Measurements from ENCODE around the gene CREB1. TPM values are rescaled to one million over a fixed set of nuclear protein-coding genes. Genes with fewer than 3 reads are reported as not detected.

The CREB1 gene
- total RNA-seq, 1 donor from 2014 or later = 27.3 TPM

GRCh38 chr2:207497596-207497995 lies 32.2 kb upstream of the CREB1 start:
- TF ChIP-seq POLR2AphosphoS5 (IDR thresholded peaks at IDR 0.05; ENCODE audit: insufficient read depth in 1 of 2, low read depth in 1 of 2) (no peak), CTCF (IDR thresholded peaks at IDR 0.05) (no peak), POLR2A (IDR thresholded peaks at IDR 0.05) (no peak)

GRCh38 chr2:207498427-207498826 lies 31.3 kb upstream of the CREB1 start:
- Histone ChIP-seq H3K4me1 (no peaks in the 10 kb centered on the region), H3K27me3 (no peaks in the 10 kb centered on the region), H3K36me3 (no peaks in the 10 kb centered on the region), H3K9me3 (no peaks in the 10 kb centered on the region), H3K4me3 (no peak overlapping the region), H3K27ac (no peak overlapping the region)
- TF ChIP-seq CTCF (IDR thresholded peaks at IDR 0.05) (no peak), POLR2AphosphoS5 (IDR thresholded peaks at IDR 0.05; ENCODE audit: insufficient read depth in 1 of 2, low read depth in 1 of 2) (no peak), POLR2A (IDR thresholded peaks at IDR 0.05) (no peak)
- intact Hi-C loops (cut with DNase I) = no loop called here
- no peak for DNase-seq (ENCODE audit: extremely low spot score in 2 of 2)

More at GRCh38 chr2:207497596-207497995, 32.2 kb upstream of the CREB1 start:
- H3K4me3 ChIP-seq = no peak overlapping the region
- no peak for DNase-seq (ENCODE audit: extremely low spot score in 2 of 2)
- H3K27ac ChIP-seq = no peak overlapping the region
- no peaks in the 10 kb centered on the region for H3K36me3 ChIP-seq
- no peaks in the 10 kb centered on the region for H3K27me3 ChIP-seq
- intact Hi-C loops (cut with DNase I) = no loop called here
- H3K9me3 ChIP-seq = no peaks in the 10 kb centered on the region
- no peaks in the 10 kb centered on the region for H3K4me1 ChIP-seq

- no peak for DNase-seq (ENCODE audit: extremely low spot score in 2 of 2)
- H3K9me3 ChIP-seq = no peaks in the 10 kb centered on the region
- TF ChIP-seq POLR2AphosphoS5 (IDR thresholded peaks at IDR 0.05; ENCODE audit: insufficient read depth in 1 of 2, low read depth in 1 of 2) (no peak), CTCF (IDR thresholded peaks at IDR 0.05) (no peak), POLR2A (IDR thresholded peaks at IDR 0.05) (no peak)
- no peak overlapping the region for H3K4me3 ChIP-seq
- no peak overlapping the region for H3K27ac ChIP-seq
- intact Hi-C loops (cut with DNase I) = no loop called here
- H3K4me1 ChIP-seq = peaks cover 1% of the 10 kb centered on the region
- no peaks in the 10 kb centered on the region for H3K27me3 ChIP-seq
- no peaks in the 10 kb centered on the region for H3K36me3 ChIP-seq
Measured at GRCh38 chr2:207499114-207499513, 30.6 kb upstream of the CREB1 start.

GRCh38 chr2:207501802-207502576 lies 27.8 kb upstream of the CREB1 start:
- no peak overlapping the region for H3K27ac ChIP-seq
- H3K36me3 ChIP-seq = no peaks in the 10 kb centered on the region
- H3K4me1 ChIP-seq = peaks cover 18% of the 10 kb centered on the region
- H3K4me3 ChIP-seq = no peak overlapping the region
- no peaks in the 10 kb centered on the region for H3K9me3 ChIP-seq
- intact Hi-C loops (cut with DNase I) = no loop called here
- no peak for DNase-seq (ENCODE audit: extremely low spot score in 2 of 2)
- TF ChIP-seq POLR2A (IDR thresholded peaks at IDR 0.05) (no peak), CTCF (IDR thresholded peaks at IDR 0.05) (no peak), POLR2AphosphoS5 (IDR thresholded peaks at IDR 0.05; ENCODE audit: insufficient read depth in 1 of 2, low read depth in 1 of 2) (no peak)
- no peaks in the 10 kb centered on the region for H3K27me3 ChIP-seq

- Histone ChIP-seq H3K27ac (no peak overlapping the region), H3K27me3 (no peaks in the 10 kb centered on the region), H3K4me3 (no peak overlapping the region), H3K4me1 (peaks cover 18% of the 10 kb centered on the region), H3K9me3 (no peaks in the 10 kb centered on the region), H3K36me3 (no peaks in the 10 kb centered on the region)
- intact Hi-C loops (cut with DNase I) = no loop called here
- DNase-seq (ENCODE audit: extremely low spot score in 2 of 2) = no peak
- TF ChIP-seq POLR2AphosphoS5 (IDR thresholded peaks at IDR 0.05; ENCODE audit: insufficient read depth in 1 of 2, low read depth in 1 of 2) (no peak), POLR2A (IDR thresholded peaks at IDR 0.05) (no peak), CTCF (IDR thresholded peaks at IDR 0.05) (no peak)
Measured at GRCh38 chr2:207502577-207503198, 27.1 kb upstream of the CREB1 start.

All from vagina (tissue), 2 donors.